Activated CD8-positive, alpha-beta T cell treated with anti-CD3 and anti-CD28 coated beads for 36 hours (primary cell): ENCODE results near the gene BCAS1. TPM values are rescaled to one million over a fixed set of nuclear protein-coding genes. Genes with fewer than 3 reads are reported as not detected.

Experiments used
- ATAC-seq: fragments of 200-7000 bp; cut with Tn5 transposase; one replicate; pipeline ENCODE4 v1.10.0; 2021; ENCODE audit warnings: mild to moderate bottlenecking, moderate library complexity
- CTCF ChIA-PET: fragments of 350-600 bp; sonication (Branson Sonifier 250); formaldehyde crosslinking; loops from one replicate; lab custom pipeline; 2021; ENCODE audit warnings: antibody characterized with exemption; lab: Charles Lee
- POLR2A ChIA-PET: fragments of 350-600 bp; sonication (Branson Sonifier 250); formaldehyde crosslinking; loops from one replicate; lab custom pipeline; 2021; ENCODE audit warnings: antibody characterized with exemption; lab: Charles Lee
- DNase-seq: peaks from one replicate; pipeline ENCODE4 v3.0.0-alpha.2; 2020
- H3K27ac Mint-ChIP-seq: one replicate; pipeline ENCODE4 v1.8.0; 2021; ENCODE audit warnings: mild to moderate bottlenecking, mixed read lengths
- H3K27me3 Mint-ChIP-seq: one replicate; pipeline ENCODE4 v1.8.0; 2021; ENCODE audit warnings: mixed read lengths
- H3K36me3 Mint-ChIP-seq: one replicate; pipeline ENCODE4 v1.8.0; 2021; ENCODE audit warnings: low read depth, mixed read lengths
- H3K4me1 Mint-ChIP-seq: one replicate; pipeline ENCODE4 v1.8.0; 2021; ENCODE audit warnings: low read depth, mixed read lengths
- H3K4me3 Mint-ChIP-seq: one replicate; pipeline ENCODE4 v1.8.0; 2021; ENCODE audit warnings: mild to moderate bottlenecking, moderate library complexity, mixed read lengths
- H3K9me3 Mint-ChIP-seq: one replicate; pipeline ENCODE4 v1.8.0; 2021; ENCODE audit warnings: mixed read lengths
- intact Hi-C: fragments of 100-400 bp; cut with micrococcal nuclease; formaldehyde crosslinking; loops from one replicate; pipeline ENCODE4 v1.10.0; 2022
- total RNA-seq, 2 experiments: library from RNA; stranded (reverse); gene quantifications; one replicate each; pipeline ENCODE4 v1.2.3, GENCODE V29; 2021
- TF ChIP-seq, protein P1 (sequence below): fragments of 200-600 bp; IDR thresholded peaks from one replicate; pipeline ENCODE4 v1.8.0; 2022; ENCODE audit warnings: antibody characterized with exemption, mild to moderate bottlenecking

Gene BCAS1
- total RNA-seq, 2 experiments from 2014 or later, result 0.09 TPM; not detected in 1

DNA sequence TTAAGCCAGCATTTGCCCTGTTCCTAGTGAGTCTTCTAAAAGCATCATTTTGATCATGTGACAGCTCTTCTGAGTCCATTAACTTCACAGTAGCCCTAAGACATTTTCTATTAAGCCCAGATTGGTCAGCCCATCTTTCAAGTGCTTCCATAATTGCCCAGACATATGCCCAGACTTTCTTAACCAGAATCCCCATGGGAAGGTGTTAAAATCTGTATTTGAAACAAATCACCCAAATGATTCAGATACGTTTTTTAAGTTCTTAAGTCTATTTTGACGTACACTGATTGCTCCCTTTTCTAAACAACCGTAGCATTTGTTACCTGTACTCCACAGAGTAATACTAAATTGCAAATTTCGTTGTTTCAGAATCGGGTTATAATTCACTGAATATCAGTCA is 89.3 kb downstream of the BCAS1 start:
- DNase-seq, result no peak
- CTCF ChIA-PET, result interaction anchor here (1.1 kb wide), 1 partner anchor 10 kb away, joined by 3 read pairs; no protein-coding TSS in a partner anchor
- Mint-ChIP-seq H3K4me3 (no peak overlapping the region), H3K9me3 (peaks cover 7% of the 10 kb centered on the region), H3K27ac (no peak overlapping the region), H3K4me1 (peaks cover 9% of the 10 kb centered on the region), H3K36me3 (no peaks in the 10 kb centered on the region), H3K27me3 (peaks cover 7% of the 10 kb centered on the region)
- TF ChIP-seq, protein P1, sequence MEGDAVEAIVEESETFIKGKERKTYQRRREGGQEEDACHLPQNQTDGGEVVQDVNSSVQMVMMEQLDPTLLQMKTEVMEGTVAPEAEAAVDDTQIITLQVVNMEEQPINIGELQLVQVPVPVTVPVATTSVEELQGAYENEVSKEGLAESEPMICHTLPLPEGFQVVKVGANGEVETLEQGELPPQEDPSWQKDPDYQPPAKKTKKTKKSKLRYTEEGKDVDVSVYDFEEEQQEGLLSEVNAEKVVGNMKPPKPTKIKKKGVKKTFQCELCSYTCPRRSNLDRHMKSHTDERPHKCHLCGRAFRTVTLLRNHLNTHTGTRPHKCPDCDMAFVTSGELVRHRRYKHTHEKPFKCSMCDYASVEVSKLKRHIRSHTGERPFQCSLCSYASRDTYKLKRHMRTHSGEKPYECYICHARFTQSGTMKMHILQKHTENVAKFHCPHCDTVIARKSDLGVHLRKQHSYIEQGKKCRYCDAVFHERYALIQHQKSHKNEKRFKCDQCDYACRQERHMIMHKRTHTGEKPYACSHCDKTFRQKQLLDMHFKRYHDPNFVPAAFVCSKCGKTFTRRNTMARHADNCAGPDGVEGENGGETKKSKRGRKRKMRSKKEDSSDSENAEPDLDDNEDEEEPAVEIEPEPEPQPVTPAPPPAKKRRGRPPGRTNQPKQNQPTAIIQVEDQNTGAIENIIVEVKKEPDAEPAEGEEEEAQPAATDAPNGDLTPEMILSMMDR, result no peak
- intact Hi-C loops, result no loop called here
- no peak for ATAC-seq
- POLR2A ChIA-PET, result no interaction called here

DNA sequence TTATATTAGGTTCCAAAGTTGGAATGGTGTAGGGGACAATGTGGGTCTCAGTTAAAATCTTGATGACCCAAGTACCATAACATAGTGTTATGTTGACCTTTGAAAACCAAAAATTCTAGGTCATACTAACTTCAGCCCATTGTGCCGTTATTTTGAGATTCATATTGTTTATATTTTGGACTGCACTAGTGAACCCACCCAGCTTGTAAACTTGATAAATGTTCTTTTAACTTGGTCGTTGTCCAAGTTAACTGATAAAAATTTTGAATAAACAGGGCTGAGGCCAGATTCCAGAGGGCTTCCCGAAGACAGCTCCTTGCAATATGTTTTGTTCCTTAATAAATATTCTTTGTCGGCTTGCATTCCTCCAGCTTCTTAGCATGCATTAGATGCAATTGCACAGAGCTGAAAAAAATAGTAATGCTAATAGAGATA is 90.3 kb downstream of the BCAS1 start:
- CTCF ChIA-PET, result interaction anchor here (0.7 kb wide), 1 partner anchor 10 kb away, joined by 3 read pairs; no protein-coding TSS in a partner anchor
- peaks cover 7% of the 10 kb centered on the region for H3K9me3 Mint-ChIP-seq
- peaks cover 9% of the 10 kb centered on the region for H3K4me1 Mint-ChIP-seq

DNA sequence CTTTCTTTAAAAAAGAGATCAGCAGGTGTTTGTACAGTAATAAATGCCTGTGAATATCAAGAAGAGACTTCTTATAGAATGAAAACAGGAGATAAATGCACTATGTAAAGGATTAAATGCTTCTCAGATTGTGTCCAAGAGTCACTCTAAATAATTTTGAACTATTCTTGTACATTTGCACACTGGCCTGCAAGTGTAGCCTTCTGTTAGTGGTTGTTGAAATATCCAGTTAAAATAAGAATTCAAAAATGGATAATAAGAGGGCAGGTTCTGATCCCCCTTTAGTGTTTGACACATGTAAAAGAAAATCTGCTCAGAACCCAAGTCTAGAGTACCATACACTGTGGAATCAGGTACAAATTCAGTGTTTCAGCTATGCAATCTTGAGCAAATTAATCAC is 91.9 kb downstream of the BCAS1 start:
- Mint-ChIP-seq H3K36me3 (no peaks in the 10 kb centered on the region), H3K4me1 (peaks cover 9% of the 10 kb centered on the region), H3K9me3 (peaks cover 12% of the 10 kb centered on the region), H3K4me3 (no peak overlapping the region), H3K27me3 (peaks cover 4% of the 10 kb centered on the region), H3K27ac (no peak overlapping the region)
- intact Hi-C loops, result no loop called here
- TF ChIP-seq, protein P1, result no peak
- no peak for DNase-seq
- ChIA-PET POLR2A (no interaction called here), CTCF (no interaction called here)
- ATAC-seq, result no peak

More for the DNA sequence above, 90.3 kb downstream of the BCAS1 start:
- no peak overlapping the region for H3K4me3 Mint-ChIP-seq
- H3K36me3 Mint-ChIP-seq, result no peaks in the 10 kb centered on the region
- ATAC-seq, result no peak
- H3K27me3 Mint-ChIP-seq, result peaks cover 6% of the 10 kb centered on the region
- H3K27ac Mint-ChIP-seq, result no peak overlapping the region
- no peak for DNase-seq
- POLR2A ChIA-PET, result no interaction called here
- intact Hi-C loops, result no loop called here
- TF ChIP-seq, protein P1, result no peak

DNA sequence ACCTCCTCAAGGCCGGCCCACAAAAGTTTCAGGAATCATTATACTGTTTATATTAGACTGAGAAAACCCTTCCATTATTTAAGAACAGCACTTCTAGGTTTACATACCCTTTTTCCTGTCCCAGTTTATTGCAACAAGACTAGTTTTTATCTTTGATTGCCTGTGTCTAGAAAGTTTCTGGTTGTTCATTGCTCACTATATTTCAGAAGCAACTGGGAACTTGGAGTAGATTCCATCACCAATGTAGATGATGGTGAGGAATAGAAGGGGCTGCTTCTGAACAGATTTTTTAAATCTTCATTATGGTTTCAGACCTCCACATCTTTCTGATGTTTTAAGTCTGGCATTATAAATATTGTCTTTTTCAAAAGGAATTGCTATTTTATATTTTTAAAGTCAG is 93.0 kb downstream of the BCAS1 start:
- DNase-seq (no peak), ATAC-seq (no peak)
- Mint-ChIP-seq H3K27me3 (peaks cover 3% of the 10 kb centered on the region), H3K4me1 (peaks cover 9% of the 10 kb centered on the region), H3K4me3 (no peak overlapping the region), H3K36me3 (no peaks in the 10 kb centered on the region), H3K27ac (no peak overlapping the region), H3K9me3 (peaks cover 12% of the 10 kb centered on the region)
- POLR2A ChIA-PET, result no interaction called here
- TF ChIP-seq, protein P1, result no peak
- CTCF ChIA-PET, result no interaction called here
- intact Hi-C loops, result no loop called here

DNA sequence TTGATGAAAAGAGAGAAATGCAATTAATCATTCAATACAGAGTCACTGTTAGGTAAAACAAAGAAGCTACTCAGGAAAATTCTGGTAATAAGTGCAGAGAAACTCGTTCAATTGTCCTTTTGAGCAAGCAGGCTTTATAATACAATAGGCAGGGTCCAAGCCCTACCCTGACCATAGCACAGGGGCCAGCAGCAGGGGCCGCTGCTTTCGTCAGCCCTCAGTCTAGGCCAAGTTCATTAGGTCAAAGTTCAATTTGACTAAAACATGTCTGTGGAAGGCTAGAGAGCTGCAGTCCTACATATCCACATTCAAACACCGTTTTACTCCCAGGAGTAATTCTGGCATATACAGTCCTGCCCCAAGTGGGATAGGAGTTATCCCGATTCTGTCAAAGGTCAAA is 94.6 kb downstream of the BCAS1 start:
- intact Hi-C loops, result no loop called here
- Mint-ChIP-seq H3K4me3 (no peak overlapping the region), H3K9me3 (peaks cover 12% of the 10 kb centered on the region), H3K27me3 (no peaks in the 10 kb centered on the region), H3K36me3 (no peaks in the 10 kb centered on the region), H3K4me1 (no peaks in the 10 kb centered on the region), H3K27ac (no peak overlapping the region)
- ChIA-PET POLR2A (no interaction called here), CTCF (no interaction called here)
- no peak for DNase-seq
- TF ChIP-seq, protein P1, result no peak
- no peak for ATAC-seq
